ENCODE data around the gene TSHZ2.

- TF ChIP-seq CTCF (IDR thresholded peaks at IDR 0.05) (no peak), POLR2AphosphoS5 (IDR thresholded peaks at IDR 0.05) (no peak), POLR2A (IDR thresholded peaks at IDR 0.05; ENCODE audit: low read depth) (no peak)
These were observed 365.4 kb downstream of the TSHZ2 start for GRCh38 chr20:53337390-53338101.

All from esophagus muscularis mucosa (tissue), 3 donors.